KOPT-K1 (cell line): ENCODE measurements around the gene PPARD.
"Not testable (repeated sequence)": the region's sequence is repeated elsewhere in the genome, so short reads cannot be mapped to it uniquely, and the experiment has no call there.

Source experiments
- H3K27ac ChIP-seq: fragments of 200-600 bp; sonication (generic); 2 replicates; pipeline ENCODE4 v1.5.1; 2016; ENCODE audit warnings: antibody characterized with exemption, mild to moderate bottlenecking, low read depth, low read length; ENCODE audit not compliant: poor library complexity, severe bottlenecking
- H3K36me3 ChIP-seq: fragments of 200-600 bp; sonication (generic); 2 replicates; pipeline ENCODE4 v1.5.1; 2017; ENCODE audit warnings: antibody characterized with exemption, mild to moderate bottlenecking, low read length, moderate library complexity; ENCODE audit not compliant: insufficient read depth
- H3K9me3 ChIP-seq: fragments of 200-600 bp; sonication (generic); 2 replicates; pipeline ENCODE4 v1.5.1; 2017; ENCODE audit warnings: antibody characterized with exemption, low read length, mild to moderate bottlenecking; ENCODE audit not compliant: insufficient read depth, poor library complexity, severe bottlenecking

PPARD gene

GRCh38 chr6:35377002-35377401 is 34.6 kb downstream of the PPARD start:
- Histone ChIP-seq H3K27ac (no peak overlapping the region), H3K9me3 (no peaks in the 10 kb centered on the region)

GRCh38 chr6:35378261-35378660 is 35.9 kb downstream of the PPARD start:
- Histone ChIP-seq H3K36me3 (no peaks in the 10 kb centered on the region), H3K27ac (no peak overlapping the region), H3K9me3 (no peaks in the 10 kb centered on the region)

More at GRCh38 chr6:35377002-35377401, 34.6 kb downstream of the PPARD start:
- no peaks in the 10 kb centered on the region for H3K36me3 ChIP-seq

- no peaks in the 10 kb centered on the region for H3K36me3 ChIP-seq
- no peaks in the 10 kb centered on the region for H3K9me3 ChIP-seq
- no peak overlapping the region for H3K27ac ChIP-seq
Measured at GRCh38 chr6:35381132-35381531, 38.8 kb downstream of the PPARD start.

GRCh38 chr6:35382015-35382414 is 39.7 kb downstream of the PPARD start:
- Histone ChIP-seq H3K9me3 (no peaks in the 10 kb centered on the region), H3K27ac (no peak overlapping the region), H3K36me3 (no peaks in the 10 kb centered on the region)

- H3K27ac ChIP-seq: no peak overlapping the region
- no peaks in the 10 kb centered on the region for H3K36me3 ChIP-seq
- H3K9me3 ChIP-seq: no peaks in the 10 kb centered on the region
Measured at GRCh38 chr6:35385457-35386202, 43.3 kb downstream of the PPARD start.

- H3K27ac ChIP-seq: no peak overlapping the region
- no peaks in the 10 kb centered on the region for H3K9me3 ChIP-seq
- no peaks in the 10 kb centered on the region for H3K36me3 ChIP-seq
Measured at GRCh38 chr6:35386989-35387388, 44.6 kb downstream of the PPARD start.

GRCh38 chr6:35388030-35388429 is 45.7 kb downstream of the PPARD start:
- no peaks in the 10 kb centered on the region for H3K36me3 ChIP-seq
- no peaks in the 10 kb centered on the region for H3K9me3 ChIP-seq
- H3K27ac ChIP-seq: no peak overlapping the region

GRCh38 chr6:35388772-35389352 is 46.5 kb downstream of the PPARD start:
- Histone ChIP-seq H3K27ac (no peak overlapping the region), H3K36me3 (no peaks in the 10 kb centered on the region), H3K9me3 (no peaks in the 10 kb centered on the region)

GRCh38 chr6:35389386-35389785 is 47.0 kb downstream of the PPARD start:
- not testable (repeated sequence) for H3K27ac ChIP-seq, H3K9me3 ChIP-seq, H3K36me3 ChIP-seq

- no peak overlapping the region for H3K27ac ChIP-seq
- no peaks in the 10 kb centered on the region for H3K9me3 ChIP-seq
- no peaks in the 10 kb centered on the region for H3K36me3 ChIP-seq
Measured at GRCh38 chr6:35391240-35391968, 49.0 kb downstream of the PPARD start.

- Histone ChIP-seq H3K36me3 (no peaks in the 10 kb centered on the region), H3K27ac (no peak overlapping the region)
Measured at GRCh38 chr6:35392111-35392702, 49.8 kb downstream of the PPARD start.

GRCh38 chr6:35392773-35393672 is 50.7 kb downstream of the PPARD start:
- H3K9me3 ChIP-seq: no peaks in the 10 kb centered on the region
- no peaks in the 10 kb centered on the region for H3K36me3 ChIP-seq
- H3K27ac ChIP-seq: no peak overlapping the region

More at GRCh38 chr6:35392111-35392702, 49.8 kb downstream of the PPARD start:
- H3K9me3 ChIP-seq: no peaks in the 10 kb centered on the region

GRCh38 chr6:35396991-35397390 is 54.6 kb downstream of the PPARD start:
- Histone ChIP-seq H3K36me3 (no peaks in the 10 kb centered on the region), H3K9me3 (no peaks in the 10 kb centered on the region), H3K27ac (no peak overlapping the region)

- no peaks in the 10 kb centered on the region for H3K36me3 ChIP-seq
- H3K27ac ChIP-seq: no peak overlapping the region
- no peaks in the 10 kb centered on the region for H3K9me3 ChIP-seq
Measured at GRCh38 chr6:35397806-35398418, 55.6 kb downstream of the PPARD start.
